Measurements from ENCODE around the gene LMBRD1.

Gene LMBRD1

DNA sequence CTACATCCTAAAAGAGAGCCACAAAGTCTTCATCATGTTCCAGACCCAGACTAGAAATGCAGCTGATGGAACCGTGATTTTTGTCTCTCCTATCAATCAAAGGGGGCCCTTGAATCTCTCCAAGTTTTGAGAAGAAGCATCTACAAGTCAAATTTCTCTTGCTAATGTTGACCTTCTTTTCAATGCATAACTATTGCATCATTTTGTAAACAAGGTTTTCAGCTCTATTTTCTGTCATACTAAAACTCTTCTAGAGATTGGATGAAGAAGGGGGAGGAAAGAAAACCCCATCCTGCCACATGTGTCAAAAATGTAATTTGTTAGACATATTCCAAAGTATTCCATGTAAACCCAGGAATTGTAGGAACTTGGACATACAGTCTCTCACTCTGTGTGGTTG lies 169.2 kb downstream of the LMBRD1 start:
- DNase-seq: no peak

DNA sequence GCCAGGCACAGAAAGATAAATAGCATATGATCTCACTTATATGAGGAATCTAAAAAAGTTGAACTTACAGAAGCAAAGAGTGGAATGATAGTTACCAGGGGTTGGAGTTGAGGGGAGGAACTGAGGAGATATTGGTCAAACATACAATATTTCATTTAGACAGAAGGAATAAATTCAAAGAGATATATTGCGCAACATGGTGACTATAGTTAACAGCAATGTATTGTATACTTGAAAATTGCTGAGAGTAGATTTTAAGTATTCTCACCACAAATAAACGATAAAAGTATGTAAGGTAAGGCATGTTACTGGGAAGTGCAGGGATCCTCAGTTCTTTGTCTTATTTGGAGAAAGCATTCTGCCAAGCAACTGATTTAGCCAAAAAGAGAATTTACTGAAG lies 171.9 kb downstream of the LMBRD1 start:
- DNase-seq: no peak
